ENCODE results near the gene SPRYD7. TPM values are rescaled to one million over a fixed set of nuclear protein-coding genes. Genes with fewer than 3 reads are reported as not detected.
"Not testable (repeated sequence)": the region's sequence is repeated elsewhere in the genome, so short reads cannot be mapped to it uniquely, and the experiment has no call there.

Gene SPRYD7
- polyA plus RNA-seq, 3 donors from 2014 or later: 3.2 to 4.3 (median 4.3) TPM

- H3K36me3 Mint-ChIP-seq: peaks cover 16 to 37% (median 36%) of the 10 kb centered on the region in 3 donors
- not testable (repeated sequence) for H3K9me3 Mint-ChIP-seq; H3K27me3 Mint-ChIP-seq (ENCODE audit: low read depth in 3 of 3); H3K27ac Mint-ChIP-seq; H3K4me1 Mint-ChIP-seq; H3K4me3 Mint-ChIP-seq; DNase-seq
Observed at GRCh38 chr13:49920969-49921368, 15.2 kb downstream of the SPRYD7 start.

- H3K4me1 Mint-ChIP-seq; H3K27ac Mint-ChIP-seq; H3K4me3 Mint-ChIP-seq; H3K27me3 Mint-ChIP-seq (ENCODE audit: low read depth in 3 of 3); DNase-seq; H3K9me3 Mint-ChIP-seq: not testable (repeated sequence)
- H3K36me3 Mint-ChIP-seq: peaks cover 16 to 43% (median 40%) of the 10 kb centered on the region in 3 donors
Observed at GRCh38 chr13:49918106-49918505, 18.0 kb downstream of the SPRYD7 start.

GRCh38 chr13:49914947-49915346, 21.2 kb downstream of the SPRYD7 start:
- H3K27me3 Mint-ChIP-seq (ENCODE audit: low read depth in 3 of 3): no peaks in the 10 kb centered on the region
- no peaks in the 10 kb centered on the region for H3K4me1 Mint-ChIP-seq
- no peak for DNase-seq
- H3K27ac Mint-ChIP-seq: no peak overlapping the region
- no peak overlapping the region for H3K4me3 Mint-ChIP-seq
- H3K9me3 Mint-ChIP-seq: no peaks in the 10 kb centered on the region
- peaks cover 18 to 31% (median 31%) of the 10 kb centered on the region in 3 donors for H3K36me3 Mint-ChIP-seq

- H3K27me3 Mint-ChIP-seq (ENCODE audit: low read depth in 3 of 3): no peaks in the 10 kb centered on the region
- H3K4me1 Mint-ChIP-seq: no peaks in the 10 kb centered on the region
- H3K27ac Mint-ChIP-seq: no peak overlapping the region
- H3K4me3 Mint-ChIP-seq: no peak overlapping the region
- no peak for DNase-seq
- no peaks in the 10 kb centered on the region for H3K9me3 Mint-ChIP-seq
- H3K36me3 Mint-ChIP-seq: peaks cover 1 to 6% (median 6%) of the 10 kb centered on the region in 3 donors
Observed at GRCh38 chr13:49908637-49909036, 27.5 kb downstream of the SPRYD7 start.

- H3K27ac Mint-ChIP-seq: no peak overlapping the region
- no peak overlapping the region for H3K4me3 Mint-ChIP-seq
- no peak for DNase-seq
- H3K36me3 Mint-ChIP-seq: no peaks in the 10 kb centered on the region
- H3K27me3 Mint-ChIP-seq (ENCODE audit: low read depth in 3 of 3): no peaks in the 10 kb centered on the region
- peaks cover 0 to 1% (median 0%) of the 10 kb centered on the region in 6 donors for H3K9me3 Mint-ChIP-seq
- H3K4me1 Mint-ChIP-seq: no peaks in the 10 kb centered on the region
Observed at GRCh38 chr13:49904729-49905456, 31.2 kb downstream of the SPRYD7 start.

- no peaks in the 10 kb centered on the region for H3K36me3 Mint-ChIP-seq
Observed at GRCh38 chr13:49898792-49899191, 37.3 kb downstream of the SPRYD7 start.

GRCh38 chr13:49897713-49898112, 38.4 kb downstream of the SPRYD7 start:
- Mint-ChIP-seq H3K36me3 (no peaks in the 10 kb centered on the region), H3K27me3 (ENCODE audit: low read depth in 3 of 3) (peaks cover 0 to 1% (median 0%) of the 10 kb centered on the region in 3 donors), H3K4me3 (no peak overlapping the region), H3K4me1 (no peaks in the 10 kb centered on the region), H3K9me3 (peaks cover 0 to 1% (median 0%) of the 10 kb centered on the region in 6 donors), H3K27ac (no peak overlapping the region)
- no peak for DNase-seq

More at GRCh38 chr13:49898792-49899191, 37.3 kb downstream of the SPRYD7 start:
- H3K9me3 Mint-ChIP-seq: peaks cover 0 to 1% (median 0%) of the 10 kb centered on the region in 6 donors
- no peak overlapping the region for H3K27ac Mint-ChIP-seq
- H3K27me3 Mint-ChIP-seq (ENCODE audit: low read depth in 3 of 3): peaks cover 0 to 1% (median 0%) of the 10 kb centered on the region in 3 donors
- no peaks in the 10 kb centered on the region for H3K4me1 Mint-ChIP-seq
- DNase-seq: no peak
- no peak overlapping the region for H3K4me3 Mint-ChIP-seq

GRCh38 chr13:49895826-49896225, 40.3 kb downstream of the SPRYD7 start:
- Mint-ChIP-seq H3K27me3 (ENCODE audit: low read depth in 3 of 3) (peaks cover 0 to 1% (median 0%) of the 10 kb centered on the region in 3 donors), H3K9me3 (no peaks in the 10 kb centered on the region), H3K36me3 (no peaks in the 10 kb centered on the region), H3K4me3 (no peak overlapping the region), H3K27ac (no peak overlapping the region), H3K4me1 (no peaks in the 10 kb centered on the region)
- no peak for DNase-seq

- Mint-ChIP-seq H3K9me3 (no peaks in the 10 kb centered on the region), H3K4me1 (no peaks in the 10 kb centered on the region), H3K4me3 (no peak overlapping the region), H3K27ac (no peak overlapping the region), H3K36me3 (no peaks in the 10 kb centered on the region), H3K27me3 (ENCODE audit: low read depth in 3 of 3) (peaks cover 0 to 1% (median 0%) of the 10 kb centered on the region in 3 donors)
- no peak for DNase-seq
Observed at GRCh38 chr13:49893591-49893990, 42.5 kb downstream of the SPRYD7 start.

GRCh38 chr13:49890376-49890775, 45.8 kb downstream of the SPRYD7 start:
- Mint-ChIP-seq H3K4me1 (no peaks in the 10 kb centered on the region), H3K36me3 (no peaks in the 10 kb centered on the region), H3K9me3 (no peaks in the 10 kb centered on the region), H3K4me3 (no peak overlapping the region), H3K27me3 (ENCODE audit: low read depth in 3 of 3) (no peaks in the 10 kb centered on the region), H3K27ac (no peak overlapping the region)
- no peak for DNase-seq

- peaks cover 10 to 29% (median 10%) of the 10 kb centered on the region in 3 donors for H3K27me3 Mint-ChIP-seq (ENCODE audit: low read depth in 3 of 3)
- H3K4me1 Mint-ChIP-seq: no peaks in the 10 kb centered on the region
- H3K36me3 Mint-ChIP-seq: peaks cover 0 to 4% (median 3%) of the 10 kb centered on the region in 3 donors
- no peak for DNase-seq
- H3K27ac Mint-ChIP-seq: no peak overlapping the region
- peaks cover 4 to 16% (median 13%) of the 10 kb centered on the region in 6 donors for H3K9me3 Mint-ChIP-seq
- no peak overlapping the region for H3K4me3 Mint-ChIP-seq
Observed at GRCh38 chr13:49878682-49879081, 57.5 kb downstream of the SPRYD7 start.

GRCh38 chr13:49877629-49878218, 58.4 kb downstream of the SPRYD7 start:
- Mint-ChIP-seq H3K27ac (no peak overlapping the region), H3K4me1 (no peaks in the 10 kb centered on the region), H3K4me3 (no peak overlapping the region), H3K36me3 (peaks cover 0 to 4% (median 3%) of the 10 kb centered on the region in 3 donors), H3K27me3 (ENCODE audit: low read depth in 3 of 3) (peaks cover under 1 to 26% (median 8%) of the 10 kb centered on the region in 3 donors), H3K9me3 (peaks cover under 1 to 16% (median 13%) of the 10 kb centered on the region in 6 donors)
- no peak for DNase-seq

- DNase-seq: no peak
- Mint-ChIP-seq H3K4me3 (no peak overlapping the region), H3K36me3 (peaks cover 0 to 4% (median 3%) of the 10 kb centered on the region in 3 donors), H3K27ac (no peak overlapping the region), H3K4me1 (no peaks in the 10 kb centered on the region), H3K9me3 (peaks cover 0 to 16% (median 13%) of the 10 kb centered on the region in 6 donors), H3K27me3 (ENCODE audit: low read depth in 3 of 3) (peaks cover 0 to 20% (median 7%) of the 10 kb centered on the region in 3 donors)
Observed at GRCh38 chr13:49874430-49874829, 61.7 kb downstream of the SPRYD7 start.

GRCh38 chr13:49869519-49869918, 66.6 kb downstream of the SPRYD7 start:
- peaks cover 0 to 3% (median 0%) of the 10 kb centered on the region in 3 donors for H3K36me3 Mint-ChIP-seq
- no peak overlapping the region for H3K27ac Mint-ChIP-seq
- H3K27me3 Mint-ChIP-seq (ENCODE audit: low read depth in 3 of 3): peaks cover 3 to 11% (median 6%) of the 10 kb centered on the region in 3 donors
- H3K4me3 Mint-ChIP-seq: no peak overlapping the region
- no peak for DNase-seq
- H3K4me1 Mint-ChIP-seq: no peaks in the 10 kb centered on the region
- peaks cover 0 to 4% (median under 1%) of the 10 kb centered on the region in 6 donors for H3K9me3 Mint-ChIP-seq

Data from immature natural killer cell (primary cell).